GM18508 (cell line): ENCODE results near the gene MSTO1.
"Not testable (repeated sequence)": the region's sequence is repeated elsewhere in the genome, so short reads cannot be mapped to it uniquely, and the experiment has no call there.

Experiments used
- ATAC-seq: cut with Tn5 transposase; IDR thresholded peaks from one replicate; pipeline ENCODE4 v1.9.1; 2021; ENCODE audit warnings: moderate number of reproducible peaks; ENCODE audit not compliant: insufficient read depth, unreplicated experiment

MSTO1 gene

GRCh38 chr1:155610257-155610647, 234 bp downstream of the MSTO1 start:
- ATAC-seq = not testable (repeated sequence)

DNA sequence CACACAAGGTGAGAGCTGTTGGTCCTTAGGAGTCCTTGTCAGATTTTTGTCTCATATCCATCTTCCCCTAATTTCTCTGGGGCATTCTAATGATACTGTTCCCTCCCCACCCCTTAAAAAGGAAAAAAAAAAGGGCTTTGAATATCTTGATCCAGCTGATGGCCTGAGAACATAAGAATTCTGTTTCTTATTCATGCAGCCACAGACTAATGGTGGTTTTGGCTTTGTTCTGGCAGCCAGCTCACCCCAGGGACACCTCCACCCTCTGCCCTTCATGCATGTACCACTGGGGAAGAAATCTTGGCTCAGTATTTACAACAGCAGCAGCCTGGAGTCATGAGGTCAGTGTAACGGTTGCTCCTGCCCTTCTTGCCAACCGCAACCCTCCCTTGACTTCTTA, 3.2 kb downstream of the MSTO1 start:
- ATAC-seq = not testable (repeated sequence)

DNA sequence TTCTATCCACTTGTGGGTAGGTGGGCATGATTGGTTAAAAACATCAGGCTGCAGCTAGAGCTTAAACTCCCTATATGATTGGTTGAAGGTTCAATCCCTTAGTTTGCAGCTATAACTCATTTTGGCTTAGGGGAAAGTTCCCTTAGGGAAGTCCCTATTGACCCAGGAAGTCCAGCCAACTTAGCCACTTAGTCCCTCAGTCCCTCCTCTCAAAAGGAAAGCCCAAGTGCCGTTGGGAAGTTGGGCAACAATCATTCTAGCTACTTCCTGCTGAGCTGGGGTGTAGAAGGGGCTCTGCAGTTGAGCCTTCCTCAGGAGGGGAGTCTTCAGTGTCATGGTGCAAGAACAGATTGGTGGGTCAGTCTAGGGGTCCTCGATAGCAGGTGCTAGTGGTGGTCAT, 12.2 kb downstream of the MSTO1 start:
- ATAC-seq = no peak

DNA sequence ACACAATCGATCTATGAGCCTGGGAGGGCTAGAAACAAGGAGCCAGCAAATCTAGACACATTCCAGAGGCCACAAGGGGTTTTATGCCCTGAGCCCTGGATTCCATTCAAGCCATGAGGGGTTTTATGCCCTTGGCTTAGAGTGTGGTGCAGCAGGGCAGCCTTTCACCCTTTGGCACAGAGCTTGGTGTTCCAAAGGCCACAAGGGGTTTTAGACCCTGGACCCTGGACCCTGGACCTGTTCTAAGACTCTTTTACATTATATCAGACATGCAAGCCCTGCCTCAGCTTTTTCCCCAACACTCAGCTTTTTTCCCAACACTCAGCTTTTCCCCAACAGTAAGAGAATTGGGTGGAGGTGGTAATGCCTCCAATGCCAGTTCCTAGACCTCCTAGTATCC, 13.3 kb downstream of the MSTO1 start:
- ATAC-seq = no peak

DNA sequence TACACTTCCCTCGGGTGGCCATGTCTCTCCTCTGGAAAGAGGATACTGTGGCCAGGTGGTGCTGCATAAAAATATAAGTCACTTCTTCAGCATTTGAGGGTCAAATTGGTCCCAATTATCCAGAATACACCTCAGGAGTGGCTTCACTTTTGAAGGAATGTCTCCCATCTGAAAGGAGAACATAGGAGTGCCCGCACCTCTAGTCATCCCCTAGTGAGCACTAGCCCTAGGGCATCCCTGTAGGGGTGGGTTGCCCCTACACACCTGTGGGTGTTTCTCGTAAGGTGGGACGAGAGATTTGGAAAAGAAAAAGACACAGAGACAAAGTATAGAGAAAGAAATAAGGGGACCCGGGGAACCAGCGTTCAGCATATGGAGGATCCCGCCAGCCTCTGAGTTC, 16.4 kb downstream of the MSTO1 start:
- ATAC-seq = not testable (repeated sequence)

DNA sequence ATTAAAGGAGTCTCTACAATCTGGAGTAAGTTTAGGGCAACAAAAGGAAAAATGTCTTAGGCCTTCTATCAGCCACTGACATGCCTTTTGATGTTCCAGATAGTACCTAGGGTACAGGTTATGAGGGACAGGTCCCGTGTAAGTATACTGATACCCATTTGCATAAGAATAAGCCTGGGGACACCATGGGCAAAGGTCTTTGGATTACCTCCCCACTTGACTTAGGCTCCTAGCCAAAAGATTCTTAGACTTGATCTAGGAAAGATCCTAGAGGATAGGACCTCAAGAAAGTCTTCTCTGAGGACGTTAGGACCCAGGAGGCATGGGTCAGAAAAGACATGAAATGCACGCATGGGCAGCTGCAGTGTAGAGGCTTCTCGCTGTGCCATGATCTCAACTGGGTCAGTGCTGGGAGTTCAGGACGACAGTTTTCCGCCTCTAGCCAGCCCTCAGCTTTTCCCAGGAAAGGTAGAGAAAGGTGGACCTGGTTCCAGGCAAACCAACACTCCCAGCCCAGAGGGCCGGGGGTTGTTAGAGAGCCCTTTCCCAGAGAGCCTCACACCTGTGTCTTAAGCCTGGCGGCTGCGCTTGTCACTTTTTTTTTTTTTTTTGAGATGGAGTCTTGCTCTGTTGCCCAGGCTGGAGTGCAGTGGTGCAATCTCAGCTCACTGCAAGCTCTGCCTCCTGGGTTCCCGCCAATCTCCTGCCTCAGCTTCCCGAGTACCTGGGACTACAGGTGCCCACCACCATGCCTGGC, 26.6 kb downstream of the MSTO1 start:
- no peak for ATAC-seq

- ATAC-seq = no peak
These were observed 30.3 kb downstream of the MSTO1 start for GRCh38 chr1:155640367-155640766.

- ATAC-seq = not testable (repeated sequence)
These were observed 32.7 kb downstream of the MSTO1 start for GRCh38 chr1:155642559-155643180.

DNA sequence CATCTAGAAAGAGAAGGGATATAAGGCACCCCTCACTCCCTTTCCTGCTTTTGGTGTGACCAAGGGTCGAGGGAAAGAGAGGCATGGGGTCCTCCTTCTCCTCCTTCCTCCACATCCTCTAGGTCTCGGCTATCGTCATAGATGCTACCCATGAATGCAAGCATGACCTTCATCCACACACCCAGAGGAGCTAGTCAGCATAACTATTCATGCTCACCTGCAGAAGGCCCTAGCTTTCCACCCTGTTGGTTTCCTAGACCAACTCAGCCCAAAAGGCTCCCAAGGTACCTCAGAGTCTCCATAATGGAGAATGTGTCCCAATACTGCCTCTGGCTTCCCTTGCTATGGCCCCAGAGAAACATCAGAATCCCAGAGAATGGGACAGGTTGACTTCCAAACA, 33.2 kb downstream of the MSTO1 start:
- ATAC-seq = no peak

GRCh38 chr1:155645034-155645598, 35.1 kb downstream of the MSTO1 start:
- no peak for ATAC-seq

- no peak for ATAC-seq
These were observed 35.6 kb downstream of the MSTO1 start for GRCh38 chr1:155645648-155646047.

GRCh38 chr1:155646307-155646706, 36.3 kb downstream of the MSTO1 start:
- no peak for ATAC-seq

DNA sequence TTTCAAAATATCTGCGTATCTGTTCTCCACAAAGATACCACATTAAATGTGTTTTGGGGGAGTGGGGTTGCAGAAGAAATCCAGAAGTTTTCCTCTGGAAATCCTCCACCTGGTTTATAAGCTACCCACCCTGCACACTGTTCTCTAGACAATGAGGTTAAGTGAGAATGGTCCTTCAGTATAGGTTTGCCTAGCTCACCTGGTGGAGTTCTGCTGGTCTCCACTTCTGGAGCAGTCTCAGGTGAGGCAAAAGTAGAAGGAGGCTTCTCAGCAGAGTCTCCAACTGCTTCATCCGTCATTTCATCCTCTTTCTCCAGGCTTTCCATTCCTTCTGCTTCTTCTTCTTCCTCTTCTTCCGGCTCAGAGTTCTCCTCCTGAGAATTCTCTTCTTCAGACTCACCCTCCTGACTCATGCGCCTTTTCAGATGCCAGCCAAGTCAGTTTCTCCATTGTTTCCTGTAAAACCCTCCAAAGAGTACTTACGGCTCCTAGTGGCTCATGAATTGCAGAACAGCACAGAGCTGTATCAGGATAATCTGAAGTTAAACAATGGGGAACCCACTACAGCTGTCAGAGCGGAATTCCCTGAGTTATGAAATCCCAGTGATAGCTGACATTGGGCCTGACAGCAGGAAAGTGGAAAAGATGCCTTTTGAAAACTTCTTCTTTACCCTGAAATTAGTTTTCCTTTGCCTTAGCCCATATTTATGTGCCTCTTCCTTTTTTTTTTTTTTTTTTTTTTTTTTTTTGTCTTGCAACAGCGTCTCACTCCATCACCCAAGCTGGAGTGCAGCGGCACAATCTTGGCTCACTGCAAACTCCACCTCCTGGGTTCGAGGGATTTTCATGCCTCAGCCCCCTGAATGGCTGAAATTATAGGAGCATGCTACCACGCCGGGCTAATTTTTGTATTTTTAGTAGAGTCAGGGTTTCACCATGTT, 38.5 kb downstream of the MSTO1 start:
- ATAC-seq = no peak

GRCh38 chr1:155649676-155650075, 39.7 kb downstream of the MSTO1 start:
- no peak for ATAC-seq

- no peak for ATAC-seq
These were observed 40.3 kb downstream of the MSTO1 start for GRCh38 chr1:155650231-155650757.

- ATAC-seq = no peak
These were observed 42.0 kb downstream of the MSTO1 start for GRCh38 chr1:155651861-155652661.

- ATAC-seq = no peak
These were observed 42.9 kb downstream of the MSTO1 start for GRCh38 chr1:155652951-155653350.

DNA sequence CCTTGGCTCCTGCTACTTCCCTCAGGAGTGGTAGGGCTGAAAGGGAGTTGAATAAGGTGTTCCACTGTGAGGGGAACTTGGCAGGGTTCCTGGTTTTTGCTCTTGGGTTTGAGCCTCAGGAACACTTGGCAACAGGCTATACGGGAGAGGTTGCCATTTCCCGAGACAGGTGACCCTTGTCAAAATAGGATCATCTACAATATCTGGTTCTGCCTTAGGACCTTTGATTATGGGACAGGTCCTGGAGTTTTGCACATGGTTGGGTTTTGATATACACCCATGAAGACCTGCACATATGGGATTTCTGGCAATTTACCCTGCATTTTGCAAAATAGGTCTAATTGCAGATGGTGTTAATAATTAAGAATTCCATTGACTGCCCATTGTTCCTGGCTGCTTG, 47.4 kb downstream of the MSTO1 start:
- no peak for ATAC-seq

DNA sequence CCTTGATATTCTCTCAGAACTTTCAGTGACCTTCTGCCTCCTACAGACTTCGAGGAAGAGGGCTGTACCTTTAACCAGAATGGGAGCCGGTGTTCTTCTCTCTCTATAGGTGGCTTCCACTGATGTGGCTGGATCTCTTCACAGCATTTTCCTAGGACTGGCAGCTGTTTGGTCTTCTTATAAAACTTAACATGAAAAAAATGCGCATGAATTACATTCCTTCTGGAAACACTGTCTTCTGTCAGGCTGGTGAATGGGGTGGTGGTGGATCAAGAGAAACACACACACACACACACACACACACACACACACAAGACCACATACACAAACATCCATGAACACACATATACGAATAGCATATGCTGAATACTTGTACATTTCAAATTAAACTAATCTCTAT, 51.2 kb downstream of the MSTO1 start:
- ATAC-seq = not testable (repeated sequence)
